Neural crest cell (in vitro differentiated cells): ENCODE measurements around the gene PKN2. TPM values are rescaled to one million over a fixed set of nuclear protein-coding genes. Genes with fewer than 3 reads are reported as not detected.

Experiments
- DNase-seq: peaks from one replicate; pipeline ENCODE4 v3.0.0; 2021; ENCODE audit warnings: low read depth, mixed read lengths, low spot score
- H3K27ac Mint-ChIP-seq: one replicate; pipeline ENCODE4 v1.8.0; 2021; ENCODE audit warnings: mild to moderate bottlenecking, mixed read lengths; ENCODE audit not compliant: unreplicated experiment
- H3K27me3 Mint-ChIP-seq: 2 replicates; pipeline ENCODE4 v1.8.0; 2021; ENCODE audit warnings: low read depth, mild to moderate bottlenecking, mixed read lengths
- H3K36me3 Mint-ChIP-seq: 2 replicates; pipeline ENCODE4 v1.8.0; 2021; ENCODE audit warnings: low read depth, mild to moderate bottlenecking, mixed read lengths
- H3K4me1 Mint-ChIP-seq: 2 replicates; pipeline ENCODE4 v1.8.0; 2021; ENCODE audit warnings: mixed read lengths
- H3K4me3 Mint-ChIP-seq: one replicate; pipeline ENCODE4 v1.8.0; 2021; ENCODE audit warnings: mild to moderate bottlenecking, mixed read lengths
- H3K9me3 Mint-ChIP-seq: 2 replicates; pipeline ENCODE4 v1.8.0; 2021; ENCODE audit warnings: mixed read lengths
- CTCF ChIP-seq: fragments of 200-600 bp; sonication (generic); conservative IDR thresholded peaks from 2 replicates; pipeline ENCODE4 v1.5.0; 2021; ENCODE audit warnings: antibody characterized with exemption, mild to moderate bottlenecking
- total RNA-seq: library from RNA; stranded (reverse); gene quantifications from 2 replicates; pipeline ENCODE4 v1.2.1, GENCODE V29; 2021

PKN2 gene
- total RNA-seq, 1 donor from 2014 or later = 45.8 TPM

GRCh38 chr1:88774151-88774556 lies 90.1 kb downstream of the PKN2 start:
- Mint-ChIP-seq H3K36me3 (peaks cover 48% of the 10 kb centered on the region), H3K9me3 (peaks cover 4% of the 10 kb centered on the region), H3K4me1 (no peaks in the 10 kb centered on the region), H3K27me3 (no peaks in the 10 kb centered on the region), H3K27ac (no peak overlapping the region), H3K4me3 (no peak overlapping the region)
- DNase-seq = no peak
- no peak for TF ChIP-seq CTCF

GRCh38 chr1:88777604-88778149 lies 93.6 kb downstream of the PKN2 start:
- H3K36me3 Mint-ChIP-seq = peaks cover 39% of the 10 kb centered on the region
- H3K27ac Mint-ChIP-seq = no peak overlapping the region
- TF ChIP-seq CTCF = no peak
- H3K27me3 Mint-ChIP-seq = no peaks in the 10 kb centered on the region
- no peaks in the 10 kb centered on the region for H3K4me1 Mint-ChIP-seq
- no peak overlapping the region for H3K4me3 Mint-ChIP-seq
- DNase-seq = no peak
- no peaks in the 10 kb centered on the region for H3K9me3 Mint-ChIP-seq

GRCh38 chr1:88779880-88780279 lies 95.8 kb downstream of the PKN2 start:
- no peaks in the 10 kb centered on the region for H3K27me3 Mint-ChIP-seq
- TF ChIP-seq CTCF = no peak
- no peak overlapping the region for H3K27ac Mint-ChIP-seq
- no peak for DNase-seq
- no peak overlapping the region for H3K4me3 Mint-ChIP-seq
- peaks cover 30% of the 10 kb centered on the region for H3K36me3 Mint-ChIP-seq
- no peaks in the 10 kb centered on the region for H3K9me3 Mint-ChIP-seq
- H3K4me1 Mint-ChIP-seq = no peaks in the 10 kb centered on the region

GRCh38 chr1:88780485-88780884 lies 96.4 kb downstream of the PKN2 start:
- no peak for DNase-seq
- H3K36me3 Mint-ChIP-seq = peaks cover 27% of the 10 kb centered on the region
- no peaks in the 10 kb centered on the region for H3K27me3 Mint-ChIP-seq
- H3K27ac Mint-ChIP-seq = no peak overlapping the region
- H3K4me1 Mint-ChIP-seq = no peaks in the 10 kb centered on the region
- H3K9me3 Mint-ChIP-seq = no peaks in the 10 kb centered on the region
- H3K4me3 Mint-ChIP-seq = no peak overlapping the region
- no peak for TF ChIP-seq CTCF

DNA sequence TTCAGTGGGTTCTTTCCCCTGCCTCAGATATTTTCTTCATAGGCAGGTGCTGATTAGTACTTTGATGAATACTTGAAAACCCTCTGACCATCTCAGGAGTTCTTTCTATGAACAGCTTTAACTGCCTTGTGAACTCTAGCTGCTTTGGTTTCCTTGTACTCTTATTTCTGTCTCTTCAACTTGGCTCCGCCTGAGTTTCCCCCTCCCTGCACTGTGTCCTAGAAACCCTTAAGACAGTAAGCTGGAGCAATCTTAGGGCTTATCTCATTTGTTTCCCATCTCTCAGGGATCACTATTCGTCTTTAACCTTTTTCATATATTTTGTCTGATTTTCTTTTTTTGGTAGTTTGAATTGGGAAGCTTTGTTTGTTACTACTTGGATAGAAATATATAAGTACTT lies 99.1 kb downstream of the PKN2 start:
- no peaks in the 10 kb centered on the region for H3K4me1 Mint-ChIP-seq
- peak overlapping the region; percentile 14 for H3K27ac Mint-ChIP-seq
- no peak overlapping the region for H3K4me3 Mint-ChIP-seq
- DNase-seq = no peak
- TF ChIP-seq CTCF = no peak
- H3K27me3 Mint-ChIP-seq = no peaks in the 10 kb centered on the region
- no peaks in the 10 kb centered on the region for H3K9me3 Mint-ChIP-seq
- peaks cover 10% of the 10 kb centered on the region for H3K36me3 Mint-ChIP-seq

DNA sequence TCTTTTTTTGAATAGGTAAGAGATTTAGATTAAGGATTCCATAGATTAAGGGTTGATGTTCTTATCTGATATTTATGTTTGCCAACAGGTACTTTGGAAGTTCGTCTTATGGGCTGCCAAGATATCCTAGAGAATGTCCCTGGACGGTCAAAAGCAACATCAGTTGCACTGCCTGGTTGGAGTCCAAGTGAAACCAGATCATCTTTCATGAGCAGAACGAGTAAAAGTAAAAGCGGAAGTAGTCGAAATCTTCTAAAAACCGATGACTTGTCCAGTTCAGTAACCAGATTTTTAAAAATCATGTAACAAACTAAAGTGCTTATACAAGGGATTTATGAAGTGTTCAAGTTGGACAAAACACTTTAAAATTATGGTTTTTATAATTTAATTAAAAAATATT lies 100.5 kb downstream of the PKN2 start:
- Mint-ChIP-seq H3K27ac (no peak overlapping the region), H3K4me1 (no peaks in the 10 kb centered on the region), H3K4me3 (no peak overlapping the region), H3K27me3 (no peaks in the 10 kb centered on the region), H3K36me3 (peaks cover 8% of the 10 kb centered on the region), H3K9me3 (no peaks in the 10 kb centered on the region)
- DNase-seq = no peak
- no peak for TF ChIP-seq CTCF
